GM19468 (cell line): Measurements from ENCODE around the gene BCL11B.

Source experiments
- ATAC-seq: cut with Tn5 transposase; IDR thresholded peaks from one replicate; pipeline ENCODE4 v1.9.1; 2021; ENCODE audit warnings: mild to moderate bottlenecking, moderate library complexity, moderate number of reproducible peaks; ENCODE audit not compliant: unreplicated experiment; ENCODE audit errors: extremely low read depth

Gene BCL11B

DNA sequence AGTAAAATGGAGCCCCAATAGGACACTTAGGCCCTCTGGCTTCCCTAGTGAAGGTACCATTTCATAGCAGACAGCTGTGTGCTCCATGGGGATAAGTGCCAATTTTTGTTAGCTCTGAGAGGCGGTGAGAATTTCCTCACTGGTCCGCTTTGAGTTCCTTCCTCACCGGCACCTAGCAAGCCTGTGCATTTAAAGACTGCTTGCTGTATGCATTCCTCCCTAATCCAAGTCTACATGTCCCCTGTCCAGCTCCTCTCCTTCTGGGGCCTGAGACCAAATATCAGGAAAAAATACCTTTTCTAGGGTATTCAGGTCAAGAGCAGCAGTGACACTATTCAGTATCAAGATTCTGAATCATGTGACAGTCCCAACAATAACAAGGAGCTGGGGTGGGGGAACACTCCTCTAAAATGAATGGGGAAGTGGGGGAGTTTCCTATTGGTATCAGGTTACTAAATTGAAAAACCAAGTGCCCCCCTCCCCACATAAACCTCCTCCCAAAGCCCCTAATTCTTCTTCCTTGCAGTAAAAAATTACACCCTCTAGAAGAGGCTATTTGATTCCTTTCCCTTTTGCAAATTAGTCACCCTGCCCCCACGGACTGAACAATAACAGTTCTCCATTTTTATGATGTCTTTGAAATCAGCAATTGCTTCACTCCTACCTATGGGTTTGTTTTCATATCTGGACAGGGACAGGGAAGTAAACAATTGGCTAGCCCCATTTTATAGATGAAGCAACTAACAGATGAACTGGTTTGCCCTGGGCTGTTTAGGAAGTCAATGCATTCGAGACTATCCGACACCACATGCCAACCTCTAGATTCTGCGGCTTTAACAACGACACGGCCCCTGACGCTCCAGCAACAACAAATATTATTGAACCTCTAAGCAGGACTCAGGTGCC lies 28.9 kb downstream of the BCL11B start:
- no peak for ATAC-seq

DNA sequence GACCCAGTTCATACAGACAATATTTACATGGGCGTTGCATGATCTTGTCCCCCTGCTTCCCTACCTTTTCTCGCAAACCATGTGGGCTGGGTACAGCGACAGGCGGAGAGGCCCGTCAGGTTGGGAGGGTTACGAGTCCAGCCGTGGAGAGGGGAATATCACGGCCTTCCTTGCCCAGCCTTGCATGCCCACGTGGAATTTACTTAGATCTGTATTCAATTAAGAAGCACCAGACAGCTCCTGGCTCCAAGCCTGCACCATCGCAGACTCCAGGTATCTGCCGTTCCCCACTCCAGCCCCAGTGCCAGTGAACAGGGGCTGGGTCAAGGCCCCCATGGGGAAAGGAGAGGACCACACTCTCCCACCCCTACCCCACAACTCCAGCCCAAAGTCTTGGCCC lies 29.8 kb downstream of the BCL11B start:
- ATAC-seq, result no peak

DNA sequence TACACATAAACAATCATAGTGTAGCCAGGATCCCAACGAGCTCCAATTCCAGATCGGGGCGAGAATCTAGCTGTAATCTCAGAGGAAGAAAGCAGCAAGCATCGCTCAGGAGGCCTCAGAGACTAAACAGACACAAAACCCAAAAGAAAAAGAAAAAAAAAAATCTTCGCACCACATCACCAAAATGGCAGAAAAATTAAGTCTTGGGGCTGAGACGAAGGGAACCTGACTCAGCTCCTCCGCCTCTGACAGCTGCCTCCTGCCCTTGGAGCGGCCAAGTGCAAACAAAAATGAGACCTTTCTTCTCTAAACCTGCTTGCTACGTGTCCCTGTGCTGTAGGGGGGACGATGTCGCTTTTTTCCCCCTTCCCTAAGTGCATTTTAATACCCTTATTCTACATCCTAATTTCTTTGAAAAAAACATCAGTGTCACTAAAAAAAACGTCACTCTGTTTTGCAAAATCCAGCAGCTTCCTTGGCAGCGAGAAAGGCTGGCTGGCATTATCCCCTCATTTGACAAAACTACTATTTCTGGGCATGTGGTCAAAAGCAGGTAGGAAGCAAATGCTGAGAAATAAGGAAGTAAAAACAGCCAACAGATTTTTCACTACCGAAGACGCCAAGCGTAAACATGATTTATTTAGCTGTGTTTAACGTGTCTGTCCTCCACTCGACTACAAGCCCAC lies 30.5 kb downstream of the BCL11B start:
- ATAC-seq, result no peak

GRCh38 chr14:99240627-99241324 lies 31.2 kb downstream of the BCL11B start:
- ATAC-seq, result no peak

DNA sequence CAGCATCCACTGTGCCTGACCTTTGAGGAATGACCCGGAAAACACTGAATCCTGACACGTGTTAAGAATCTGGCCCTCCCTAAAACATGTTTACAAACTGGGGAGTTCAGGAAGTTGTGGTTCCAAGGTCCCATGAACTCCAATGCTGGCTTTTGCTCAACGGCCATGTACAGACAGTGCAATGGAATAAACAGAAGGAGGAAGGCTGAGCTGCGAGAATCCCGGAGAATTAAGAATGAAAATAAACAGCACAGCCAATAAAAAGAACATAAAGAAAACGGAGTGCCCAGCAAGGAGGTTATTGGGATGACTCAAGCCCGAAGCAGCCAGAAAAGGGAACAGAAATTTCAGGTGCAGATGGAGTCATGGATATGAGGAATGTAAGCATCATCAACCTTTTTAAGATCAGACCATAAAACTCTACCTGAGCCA lies 32.3 kb downstream of the BCL11B start:
- no peak for ATAC-seq

DNA sequence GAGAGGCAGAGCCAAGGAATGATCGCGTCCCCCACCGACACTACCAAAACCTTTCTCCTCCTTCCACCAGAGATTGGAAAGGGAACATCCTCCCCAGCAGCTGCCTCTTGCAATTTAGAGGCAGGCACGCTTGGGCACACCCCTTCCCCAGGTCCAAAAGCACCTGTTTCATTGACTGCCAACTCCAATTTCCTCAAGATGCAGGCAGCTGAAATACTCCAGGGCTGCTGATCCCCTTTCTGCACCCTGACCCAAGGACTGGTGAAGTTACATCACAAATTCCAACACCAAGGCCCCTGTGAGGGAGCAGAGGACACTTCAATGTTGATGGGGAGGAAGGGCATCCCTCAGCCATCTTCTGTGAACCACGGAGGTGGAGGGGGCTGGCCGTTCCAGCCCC lies 33.8 kb downstream of the BCL11B start:
- no peak for ATAC-seq

- no peak for ATAC-seq
Observed at GRCh38 chr14:99237288-99237687, 34.7 kb downstream of the BCL11B start.

DNA sequence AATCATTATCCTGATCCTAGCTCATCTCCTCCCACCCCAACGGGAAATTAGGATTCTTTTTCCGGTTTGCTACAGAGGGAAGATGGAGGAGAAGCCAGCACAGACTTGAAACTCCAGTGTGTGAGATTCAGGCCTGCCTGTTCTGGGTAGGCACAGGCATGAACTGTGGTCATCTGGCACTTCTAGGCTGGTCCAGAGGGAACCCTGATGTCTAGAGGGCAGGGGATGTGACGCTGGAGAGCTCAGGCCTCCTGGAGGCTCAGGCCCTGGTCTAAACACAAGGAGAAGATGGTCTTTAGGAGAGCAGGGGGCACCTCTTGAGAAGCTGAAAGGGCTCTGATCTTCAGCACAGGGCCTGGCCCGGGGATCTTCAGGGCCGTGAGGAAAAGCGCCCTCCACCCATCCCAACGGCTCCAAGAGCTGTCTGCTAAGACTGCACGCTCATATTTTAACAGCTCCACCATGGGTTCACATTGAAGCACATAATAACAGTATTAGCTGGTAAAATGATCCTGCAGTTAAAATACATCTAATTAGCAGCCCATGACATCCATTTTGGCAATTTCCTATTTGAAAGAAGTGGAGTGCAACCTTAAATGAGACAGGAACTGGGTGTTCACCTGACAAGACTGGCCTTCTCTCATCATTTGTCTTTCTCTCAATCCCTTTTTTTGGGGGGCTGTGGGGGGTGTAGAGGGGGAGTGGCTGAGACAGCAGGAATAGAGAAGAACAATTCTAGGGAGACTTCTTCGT lies 35.4 kb downstream of the BCL11B start:
- no peak for ATAC-seq

DNA sequence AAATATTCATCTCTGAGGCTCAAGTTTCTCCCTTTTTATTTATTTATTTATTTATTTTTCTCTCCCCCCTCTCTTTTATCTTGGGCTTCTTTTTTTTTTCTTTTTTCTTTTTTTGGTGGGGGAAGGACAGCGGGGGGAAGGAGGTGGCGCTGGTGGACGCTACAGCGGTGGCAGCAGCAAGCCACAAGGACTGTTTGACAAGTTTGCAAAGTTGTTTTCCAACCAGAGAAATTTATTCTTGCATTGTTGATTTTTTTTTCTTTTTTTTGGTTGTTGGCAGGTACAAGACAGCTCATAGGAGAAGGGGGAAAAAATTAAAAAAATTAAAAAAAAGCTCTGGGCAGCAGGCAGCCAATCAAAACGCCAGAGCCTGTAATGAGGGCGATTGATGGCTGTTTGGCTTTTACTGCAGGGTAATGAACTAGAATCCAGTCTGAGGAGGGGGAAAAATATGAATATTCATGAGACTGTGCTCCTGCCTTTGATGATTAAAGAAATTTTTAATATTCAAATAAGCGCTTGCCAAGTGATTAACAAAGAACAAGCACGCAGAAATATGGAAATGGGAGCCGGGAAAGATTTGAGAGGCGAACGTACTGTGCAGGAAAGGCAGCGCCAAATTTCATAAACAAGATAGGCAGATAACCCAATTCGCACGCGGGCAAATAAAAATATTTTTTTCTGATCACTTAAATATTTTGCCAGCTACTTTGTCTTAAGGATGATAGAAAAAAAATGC lies 36.2 kb downstream of the BCL11B start:
- ATAC-seq, result no peak

GRCh38 chr14:99234961-99235571 lies 36.9 kb downstream of the BCL11B start:
- no peak for ATAC-seq

DNA sequence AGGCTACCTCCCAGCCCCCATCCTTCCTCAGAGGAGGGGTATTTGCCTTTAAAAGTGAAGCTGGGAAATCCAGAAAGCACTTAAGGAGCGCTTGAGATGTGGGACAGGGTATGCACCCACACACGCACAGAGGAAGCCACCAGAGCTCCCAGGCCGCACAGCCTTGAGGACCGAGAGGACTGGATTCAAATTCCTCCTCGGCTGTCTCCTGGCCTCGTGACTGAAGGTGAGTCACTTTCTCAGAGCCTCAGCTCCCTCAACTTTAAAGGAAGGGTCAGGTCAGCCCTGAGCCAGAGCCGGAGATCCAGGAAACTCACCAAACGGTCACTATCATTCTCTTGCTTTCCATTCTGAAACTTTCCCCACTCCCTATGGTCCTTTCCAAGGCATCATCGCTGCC lies 37.6 kb downstream of the BCL11B start:
- ATAC-seq, result no peak

DNA sequence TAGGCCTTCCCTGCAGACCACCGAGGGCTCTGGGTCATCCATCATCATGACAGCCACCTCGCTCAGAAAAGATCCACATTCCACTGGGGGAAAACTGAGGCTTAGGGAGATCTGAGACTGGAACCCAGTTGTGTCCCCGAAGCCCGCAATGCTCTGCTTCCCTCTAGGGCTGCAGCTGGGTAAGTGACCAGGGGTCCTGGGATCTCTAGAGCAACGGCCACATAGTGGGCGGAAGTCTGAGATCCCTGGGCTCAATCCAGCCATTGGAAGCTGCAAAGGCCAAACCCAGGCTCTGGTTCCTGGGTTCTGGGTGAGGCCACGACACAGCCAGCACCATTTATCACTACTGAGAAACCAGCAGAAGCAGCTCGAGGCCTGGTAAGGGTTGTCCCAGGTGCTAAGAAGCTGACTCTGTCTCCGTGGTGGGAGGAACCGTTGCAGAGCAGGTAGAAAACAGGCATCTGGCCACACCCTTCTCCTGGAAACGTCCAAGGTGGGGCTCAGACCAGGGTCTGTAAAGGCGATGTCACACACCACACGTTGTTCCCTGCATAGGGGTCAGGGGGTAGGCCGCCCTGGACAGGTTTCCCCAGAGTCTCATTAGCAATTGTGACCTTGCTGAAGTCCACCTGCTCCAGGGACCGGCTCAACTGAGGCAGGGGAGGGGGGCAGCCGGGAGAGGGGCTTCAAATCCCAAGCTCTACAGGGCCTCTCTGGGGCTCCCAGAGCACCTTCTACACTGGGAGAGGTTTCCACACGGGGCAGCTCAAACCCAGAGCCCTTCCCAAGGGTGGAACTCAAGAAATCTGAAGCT lies 38.6 kb downstream of the BCL11B start:
- no peak for ATAC-seq

DNA sequence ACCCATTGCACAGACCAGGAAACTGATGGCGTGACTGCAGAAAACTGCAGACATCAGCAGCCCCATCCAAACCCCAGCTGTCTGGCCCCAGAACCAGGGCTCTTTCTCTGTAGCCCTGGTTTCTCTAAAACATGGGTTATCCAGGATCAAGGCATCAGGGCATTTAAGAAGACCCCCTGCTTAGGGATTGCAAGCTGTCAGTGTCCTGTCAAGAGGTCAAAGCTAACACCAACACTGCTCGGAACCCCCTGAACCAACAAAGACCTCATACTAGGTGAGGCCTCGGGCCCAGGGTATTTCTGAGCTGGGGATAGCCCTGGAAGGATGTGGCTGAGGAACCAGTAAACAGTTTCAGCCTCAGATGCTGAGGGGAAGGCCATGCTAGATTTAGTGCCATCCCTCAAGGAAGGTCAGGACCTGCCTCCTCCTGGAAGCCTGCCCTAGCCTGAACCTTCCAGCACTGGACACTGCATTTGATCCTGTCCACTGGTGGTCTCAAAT lies 39.2 kb downstream of the BCL11B start:
- no peak for ATAC-seq

DNA sequence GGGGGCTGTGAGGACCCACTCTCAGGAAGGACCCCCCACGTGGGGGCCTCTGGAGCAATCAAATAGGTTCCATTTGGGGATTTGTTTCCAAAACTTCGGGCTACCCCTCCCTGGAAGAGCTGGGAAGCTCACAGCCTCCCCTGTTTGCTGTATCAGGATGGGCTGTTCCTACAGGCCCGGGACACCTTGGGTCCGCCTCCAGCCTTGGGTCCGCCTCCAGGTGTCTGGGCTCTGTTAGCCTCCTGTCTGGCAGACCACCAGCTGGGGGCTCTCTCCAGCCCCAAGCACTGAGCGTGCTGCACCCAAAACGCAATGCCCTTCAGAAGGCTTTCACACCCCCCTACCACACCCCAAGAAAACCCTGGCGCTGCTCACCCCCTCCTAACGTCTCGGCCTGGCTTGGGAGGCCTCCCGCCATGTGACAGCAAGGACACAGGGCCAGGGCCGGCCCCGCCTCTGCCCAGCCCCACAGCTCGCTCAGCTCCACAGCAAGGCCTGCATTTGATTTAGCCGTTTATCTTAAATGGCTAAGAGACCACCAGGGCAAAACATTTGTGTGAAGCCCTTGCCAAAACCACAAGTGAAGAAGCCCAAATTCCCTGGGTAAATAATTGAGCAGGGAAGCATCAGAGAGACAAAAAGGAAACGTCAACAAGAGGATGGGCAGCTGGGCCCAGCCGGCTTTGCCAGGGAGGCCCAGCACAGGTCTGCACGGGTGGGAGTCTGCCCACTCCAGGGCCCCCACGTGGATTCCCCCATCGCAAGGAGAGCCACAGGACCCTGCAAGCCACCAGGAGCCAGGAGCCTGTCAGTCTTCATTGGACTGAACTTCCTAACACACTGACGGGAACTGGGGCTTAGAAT lies 39.9 kb downstream of the BCL11B start:
- no peak for ATAC-seq

DNA sequence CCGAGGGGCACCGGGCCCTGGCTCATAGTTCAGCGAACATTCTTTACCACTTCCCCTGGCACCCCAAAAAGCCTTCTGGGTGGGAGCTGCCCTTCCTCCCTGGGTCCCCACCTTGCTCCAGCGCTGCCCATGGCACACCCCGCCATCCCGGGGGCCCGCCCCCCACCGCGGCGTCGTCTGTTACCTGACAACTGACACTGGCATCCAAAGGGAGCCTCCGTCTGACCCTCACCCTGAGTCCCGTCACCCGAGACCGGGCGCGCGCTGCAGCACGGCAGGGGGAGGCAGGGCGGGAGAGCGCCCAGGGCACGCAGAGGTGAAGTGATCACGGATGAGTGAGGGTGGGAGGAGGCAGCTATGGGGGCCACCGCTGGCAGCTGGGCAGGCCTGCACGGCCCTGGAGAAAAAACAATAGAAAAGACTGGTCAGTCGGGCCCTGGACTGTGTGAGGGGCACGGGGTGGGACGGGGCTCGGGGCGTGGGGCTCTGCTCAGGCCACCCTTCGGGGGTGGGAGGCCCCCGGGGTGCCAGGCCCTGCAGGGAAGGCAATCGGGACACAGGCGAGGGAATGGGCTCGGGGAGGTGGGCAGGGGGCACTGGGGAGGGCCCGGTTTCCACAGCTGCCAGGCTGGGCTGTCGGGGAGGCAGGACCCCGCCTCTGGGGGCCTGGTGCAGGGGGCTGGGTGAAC lies 40.7 kb downstream of the BCL11B start:
- ATAC-seq, result no peak

DNA sequence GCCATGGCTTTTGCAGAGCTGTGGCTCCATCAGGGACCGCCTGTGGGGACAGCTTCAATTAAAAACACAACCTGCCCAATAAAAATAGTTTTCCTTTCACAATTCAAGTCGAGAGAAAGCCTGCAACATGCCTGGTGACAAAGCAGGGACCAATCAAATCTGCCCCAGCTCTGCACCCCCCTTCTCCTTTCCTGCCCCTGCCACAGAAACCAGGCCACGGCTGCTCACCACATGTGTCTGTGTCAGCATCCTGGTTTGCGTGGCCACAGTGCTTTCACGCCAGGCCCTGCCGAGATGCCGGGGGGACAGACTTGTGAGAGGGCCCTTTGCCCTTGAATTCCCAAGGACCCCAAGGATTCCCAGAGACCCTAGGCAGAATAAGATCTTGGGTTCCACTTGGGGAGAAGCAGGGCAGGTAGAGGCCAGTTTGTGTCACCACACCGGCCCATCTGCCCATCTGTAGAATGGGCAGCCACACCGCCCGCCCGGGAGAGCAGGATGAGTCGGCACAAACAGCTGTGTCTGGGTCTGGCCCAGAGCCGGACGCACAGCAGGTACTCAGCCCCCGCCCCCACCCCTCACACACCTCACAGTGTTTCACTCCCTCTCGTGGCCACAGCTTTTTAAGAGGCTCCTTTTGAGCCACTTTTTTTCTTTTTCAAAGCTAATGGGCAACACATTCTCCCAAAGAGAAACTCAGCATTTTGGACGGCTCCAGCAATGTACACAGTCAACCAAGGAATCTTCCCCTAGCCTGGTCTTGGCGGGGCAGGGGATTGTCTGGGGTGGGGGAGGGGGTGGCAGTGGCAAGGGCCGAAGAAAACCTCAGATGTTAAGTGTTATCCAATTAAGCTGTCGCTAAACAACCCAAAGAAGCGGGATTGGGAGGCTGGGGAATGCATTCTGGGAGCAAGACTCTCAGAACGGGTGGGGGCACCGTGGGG lies 41.5 kb downstream of the BCL11B start:
- no peak for ATAC-seq
